ENCODE data around the gene ADCYAP1.

Gene ADCYAP1

DNA sequence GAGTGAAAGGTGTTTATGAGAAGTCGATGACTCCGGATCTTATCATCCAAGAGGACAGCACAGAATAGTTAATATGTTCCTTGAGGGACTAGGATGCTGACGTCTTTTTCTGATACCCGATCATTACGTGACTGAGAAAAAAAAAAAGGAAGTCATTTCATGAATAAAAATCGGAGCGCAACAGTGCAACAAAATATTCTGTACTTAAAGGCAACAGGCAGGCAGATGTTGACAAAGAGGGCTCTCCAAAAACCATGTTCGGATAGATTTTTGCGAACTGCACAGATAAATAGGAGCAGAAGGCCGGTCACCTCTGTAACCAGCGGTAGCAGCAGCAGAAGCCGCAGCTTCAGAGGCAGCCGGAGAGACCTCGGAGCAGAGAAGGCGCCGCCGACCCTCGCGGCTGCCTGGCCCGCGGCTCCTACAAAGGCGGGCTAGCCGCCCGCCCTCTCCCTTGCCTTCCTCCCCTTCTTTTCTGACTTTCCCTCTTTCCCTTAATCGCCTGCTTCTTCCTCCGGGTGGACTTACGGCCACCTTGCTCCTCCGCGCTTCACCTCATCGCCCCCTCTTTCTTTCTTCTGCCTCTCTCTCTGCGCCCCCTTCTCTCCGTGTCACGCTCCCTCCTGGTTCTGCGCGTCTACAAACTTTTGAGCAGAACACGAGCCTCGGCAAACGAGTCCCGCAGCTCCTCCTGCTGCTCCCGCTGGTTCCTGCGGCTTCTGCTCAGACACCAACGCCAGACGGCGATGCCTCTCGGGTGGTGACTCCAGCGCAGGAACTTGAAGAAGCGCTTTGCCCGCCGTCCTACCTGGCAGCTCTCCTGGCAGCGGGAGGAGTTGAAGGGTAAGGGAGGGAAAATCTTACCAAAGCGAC, at the start of gene ADCYAP1:
TSS of gene ADCYAP1 (plus strand) at position 654 of the 873 bp plus-strand sequence. CDS start 516 bp downstream, outside the sequence.
- no peak for DNase-seq

DNA sequence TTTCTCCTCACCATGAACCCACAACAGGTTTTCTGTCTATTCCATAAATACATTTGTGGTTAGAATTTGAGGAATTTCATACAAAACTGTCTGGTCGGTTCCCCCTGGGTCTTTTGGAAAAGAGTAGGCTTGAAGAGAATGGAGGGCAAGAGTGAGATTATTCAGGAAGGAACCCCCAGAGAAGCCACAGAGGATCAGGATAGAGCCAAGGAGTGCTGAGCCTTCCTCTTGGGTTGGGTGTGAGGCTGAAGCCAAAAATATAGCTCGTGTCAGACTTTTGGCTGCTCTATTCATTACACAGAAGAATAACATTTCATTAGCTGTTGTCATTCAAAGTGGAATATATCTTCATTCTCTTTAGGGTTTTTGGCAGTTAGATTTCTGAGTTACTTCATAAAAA, 46.7 kb upstream of the ADCYAP1 start:
- DNase-seq, result no peak

DNA sequence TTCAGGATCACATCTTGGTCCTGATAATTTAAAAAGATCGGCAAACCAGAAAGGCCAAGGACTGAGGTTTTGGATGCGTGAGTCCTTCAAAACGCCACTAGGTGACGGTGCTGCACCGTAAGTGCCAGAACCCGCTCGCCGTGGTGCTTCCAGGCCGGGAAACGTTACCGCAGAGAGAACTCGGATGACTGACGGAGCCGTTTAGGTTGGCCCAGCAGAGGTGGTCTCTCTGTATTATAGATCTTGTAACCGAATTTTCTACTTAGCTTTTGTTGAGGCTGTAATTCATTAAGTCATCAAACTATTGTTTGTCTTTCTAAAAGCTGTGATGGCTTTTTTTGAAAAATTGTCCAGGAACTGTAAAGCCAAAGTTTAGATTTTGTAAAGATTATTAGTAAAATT, 39.8 kb upstream of the ADCYAP1 start:
- DNase-seq, result peak; percentile 61

DNA sequence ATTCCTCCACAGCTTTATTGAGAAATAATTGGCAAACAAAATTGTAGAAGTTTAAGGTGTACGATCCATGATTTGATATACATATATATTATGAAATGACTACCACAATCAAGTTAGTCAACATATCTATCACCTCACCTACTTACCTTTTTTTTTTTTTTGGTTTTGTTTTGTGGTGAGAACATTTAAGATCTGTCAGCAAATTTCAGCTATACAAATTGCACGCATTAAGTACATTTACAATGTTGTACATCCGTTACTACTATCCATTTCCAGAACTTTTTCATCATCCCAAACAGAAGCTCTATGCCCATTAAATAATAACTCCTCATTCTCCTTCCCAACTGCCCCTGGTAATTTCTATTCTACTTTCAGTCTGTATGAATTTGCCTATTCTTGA, 37.4 kb upstream of the ADCYAP1 start:
- DNase-seq, result no peak

DNA sequence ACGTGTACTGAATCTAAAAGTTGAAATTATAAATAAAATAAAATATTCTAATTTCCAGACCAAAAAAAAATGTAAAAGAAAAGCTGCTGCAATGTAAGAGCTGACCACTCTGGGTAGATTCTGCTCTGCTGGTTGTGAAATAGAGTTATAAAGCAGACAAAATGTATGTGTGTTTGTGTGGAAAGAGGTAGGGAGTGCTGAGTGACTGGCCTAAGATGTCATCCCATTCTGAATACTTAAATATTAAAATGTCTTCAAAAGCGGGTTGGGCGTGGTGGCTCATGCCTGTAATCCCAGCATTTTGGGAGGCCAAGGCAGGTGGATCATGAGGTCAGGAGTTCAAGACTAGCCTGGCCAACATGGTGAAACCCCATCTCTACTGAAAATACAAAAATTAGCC, 31.2 kb upstream of the ADCYAP1 start:
- DNase-seq, result peak; percentile 24

DNA sequence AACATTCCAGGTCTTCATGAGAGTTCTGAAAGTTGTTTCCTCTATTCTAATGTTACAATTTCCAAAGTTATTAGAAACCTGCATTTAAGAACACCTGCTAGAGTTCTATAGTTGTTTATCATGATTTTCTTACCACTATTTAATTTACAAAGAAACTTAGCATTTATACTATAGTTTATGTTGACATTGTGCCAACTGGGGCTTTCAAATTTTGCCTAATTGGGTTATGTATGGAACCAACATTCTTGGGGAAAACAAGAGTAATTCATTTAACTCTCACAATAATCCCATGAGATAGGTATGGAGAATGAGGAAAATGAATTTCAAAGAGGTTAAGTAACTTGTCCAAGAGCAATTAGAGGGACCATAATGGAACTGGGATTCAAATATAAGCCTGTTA, 28.8 kb upstream of the ADCYAP1 start:
- DNase-seq, result no peak

DNA sequence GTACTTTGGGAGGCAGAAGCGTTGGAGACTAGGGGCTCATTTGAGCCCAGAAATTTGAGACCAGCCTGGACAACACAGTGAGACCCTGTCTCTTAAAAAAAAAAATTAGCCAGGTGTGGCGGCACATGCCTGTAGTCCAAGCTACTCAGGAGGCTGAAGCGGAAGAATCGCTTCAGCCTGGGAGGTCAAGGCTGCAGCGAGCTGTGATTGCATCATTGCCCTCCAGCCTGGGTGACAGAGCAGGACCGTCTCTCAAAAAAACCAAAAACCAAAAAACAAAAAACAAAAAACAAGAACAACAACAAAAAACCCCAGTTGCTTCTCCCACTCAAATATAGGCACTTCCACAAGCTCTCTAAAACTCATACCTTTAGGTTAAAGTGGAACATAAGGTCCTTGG, 27.4 kb upstream of the ADCYAP1 start:
- DNase-seq, result no peak

DNA sequence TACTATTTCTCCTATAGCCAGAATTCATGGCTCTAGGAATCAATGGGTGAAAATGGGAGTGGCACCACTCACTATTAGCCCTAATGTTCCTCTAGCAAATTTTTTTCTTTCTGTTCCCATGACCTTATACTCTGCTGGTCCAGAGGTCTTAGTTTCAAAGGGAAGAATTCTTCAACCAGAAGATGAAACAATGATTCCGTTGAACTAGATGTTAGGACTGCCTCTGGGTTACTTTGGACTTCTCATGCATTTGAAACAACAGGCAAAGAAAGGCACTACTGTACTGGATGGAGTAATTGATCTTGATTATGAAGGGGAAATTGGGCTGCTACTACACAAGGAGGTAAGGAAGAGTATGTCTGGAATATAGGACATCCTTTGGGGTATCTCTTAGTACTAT, 18.6 kb upstream of the ADCYAP1 start:
- DNase-seq, result no peak

DNA sequence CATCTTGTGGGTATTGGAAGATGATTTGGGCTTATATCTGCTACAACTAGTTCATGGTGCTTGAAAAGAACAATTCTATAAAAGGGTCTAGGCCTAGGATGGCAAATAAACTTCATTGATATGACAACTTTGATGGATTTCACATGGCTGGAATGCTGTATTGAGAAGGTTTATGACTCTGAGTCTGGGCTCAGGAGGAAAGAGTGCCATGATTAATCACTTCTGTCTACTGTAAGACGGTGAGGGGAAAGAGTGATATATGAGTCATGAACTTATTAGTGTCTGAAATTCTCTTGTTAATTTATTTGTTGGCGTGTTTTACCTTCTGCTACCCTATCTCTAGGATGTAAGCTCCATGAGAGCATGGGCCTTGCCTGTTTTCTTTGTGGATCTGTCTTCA, 17.0 kb upstream of the ADCYAP1 start:
- no peak for DNase-seq

DNA sequence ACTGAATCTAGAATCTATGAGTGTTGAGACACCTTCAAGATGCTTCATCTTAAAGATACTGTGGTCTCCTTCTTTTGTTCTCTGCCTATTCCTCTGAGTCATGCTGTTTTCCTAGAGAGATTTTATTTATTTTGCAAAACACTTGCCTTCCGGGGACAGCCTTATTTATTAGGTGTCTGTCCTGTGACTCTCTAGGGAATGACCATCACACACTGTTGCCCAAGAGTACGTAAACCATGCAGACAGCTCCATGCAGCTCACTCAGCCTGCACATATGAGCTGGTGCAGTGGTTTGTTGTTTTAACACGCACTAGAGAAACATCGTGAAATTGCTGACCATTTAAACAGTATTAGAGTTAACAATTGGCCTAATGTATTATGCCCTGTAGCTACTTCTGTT, 12.4 kb upstream of the ADCYAP1 start:
- DNase-seq, result no peak

DNA sequence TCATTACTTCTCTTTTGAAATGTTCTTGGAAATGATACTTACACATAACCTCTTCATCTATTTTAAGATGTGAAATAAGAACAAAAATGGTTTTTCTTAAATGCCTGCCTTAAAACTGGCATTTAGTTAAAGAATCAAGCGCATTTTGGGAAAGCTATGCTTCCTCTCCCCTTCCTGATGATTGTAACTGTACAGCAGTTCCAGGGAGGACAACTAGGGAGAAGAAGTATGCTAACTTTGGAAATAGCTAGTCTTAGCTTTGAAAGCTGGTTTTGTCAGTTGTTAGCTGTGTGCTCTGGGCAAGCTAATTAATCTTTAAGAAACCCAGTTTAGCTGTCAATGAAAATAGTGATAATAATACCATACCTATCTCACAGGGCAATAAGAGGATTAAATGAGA, 8.4 kb upstream of the ADCYAP1 start:
- no peak for DNase-seq

DNA sequence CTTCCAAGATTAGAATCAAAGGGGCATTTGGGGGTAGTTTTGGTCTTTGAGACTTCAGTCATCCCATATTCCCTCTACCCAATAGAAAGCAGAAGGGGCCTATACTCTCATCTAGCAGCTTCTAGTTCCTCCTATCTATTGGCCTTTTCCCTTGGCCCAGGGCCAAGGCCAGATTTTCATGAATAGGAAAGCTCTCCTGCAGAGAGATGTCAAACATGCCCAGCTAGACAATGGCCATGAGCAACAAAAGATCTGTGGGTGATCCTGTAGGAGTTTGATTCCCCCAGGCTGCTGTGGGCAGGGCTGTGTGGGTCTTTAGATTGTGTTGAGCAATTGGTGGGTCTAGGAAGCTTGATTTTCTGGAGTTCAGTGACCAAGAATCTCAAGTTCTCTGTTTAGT, 2.9 kb upstream of the ADCYAP1 start:
- no peak for DNase-seq

DNA sequence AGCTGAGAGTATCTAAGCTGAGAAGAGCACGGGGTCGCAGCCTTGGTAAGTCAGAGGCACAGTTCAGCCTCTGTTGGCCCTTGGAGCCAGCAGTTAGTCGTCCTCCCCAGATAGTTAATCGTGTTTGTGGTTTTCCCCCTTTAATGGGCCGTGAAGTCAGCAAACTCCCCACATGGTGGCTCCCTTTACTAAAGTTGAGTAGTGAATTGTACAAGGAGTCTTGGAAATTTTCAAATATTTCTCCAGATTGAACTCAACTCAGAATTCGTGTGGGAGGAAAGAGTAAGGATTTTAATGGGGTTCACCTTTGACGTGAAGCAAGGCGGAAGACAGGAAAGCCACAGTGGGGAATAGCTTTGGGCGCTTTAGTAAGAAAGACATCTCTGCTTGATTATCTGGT, 2.4 kb upstream of the ADCYAP1 start:
- no peak for DNase-seq

DNA sequence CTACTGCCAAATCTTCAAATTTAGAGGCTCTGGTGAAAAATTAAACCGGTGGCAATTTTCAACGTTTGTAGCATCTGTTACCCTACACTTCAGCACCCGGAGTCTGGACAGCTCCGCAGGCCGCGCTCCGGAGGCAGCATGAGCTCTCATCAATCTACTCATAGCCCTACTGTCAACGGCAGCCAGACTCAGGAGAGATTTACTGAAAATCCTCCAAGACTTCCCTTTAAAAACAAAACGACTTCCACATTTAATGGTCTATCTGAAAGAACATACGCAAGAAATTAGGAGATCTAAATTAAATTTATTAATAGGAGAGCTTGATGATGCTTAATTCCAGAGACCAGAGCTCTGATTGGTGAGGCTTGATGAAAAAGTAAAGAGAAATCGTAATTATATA, 970 bp upstream of the ADCYAP1 start:
- peak; percentile 22 for DNase-seq

DNA sequence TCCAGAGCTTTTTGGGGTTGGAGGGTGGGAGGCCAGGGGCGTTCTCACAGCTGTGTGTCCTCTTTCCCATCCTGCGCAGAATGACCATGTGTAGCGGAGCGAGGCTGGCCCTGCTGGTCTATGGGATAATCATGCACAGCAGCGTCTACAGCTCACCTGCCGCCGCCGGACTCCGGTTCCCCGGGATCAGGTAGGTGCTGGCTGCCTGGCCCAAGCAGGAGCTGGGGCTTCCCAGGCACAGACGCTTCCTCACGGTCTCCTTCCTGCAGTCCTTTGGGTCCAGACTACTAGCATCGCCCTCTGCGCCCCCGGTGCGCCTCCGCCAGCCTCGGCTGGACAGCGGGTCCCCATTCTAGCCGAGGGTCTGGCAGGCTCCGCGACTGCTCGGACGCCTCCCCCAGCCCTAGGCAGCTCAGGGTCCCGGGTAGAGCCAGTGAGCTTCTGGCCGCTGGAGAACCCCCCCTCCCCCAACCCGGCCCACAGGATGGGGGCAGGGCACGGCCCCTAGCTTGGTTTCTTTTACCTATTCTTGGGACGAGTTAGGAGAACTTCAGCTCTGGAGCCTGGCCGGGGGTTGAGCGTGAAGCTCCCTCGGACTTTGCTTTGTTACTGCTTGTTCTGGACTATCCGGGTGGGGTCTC, 756 bp downstream of the ADCYAP1 start:
- DNase-seq, result no peak

DNA sequence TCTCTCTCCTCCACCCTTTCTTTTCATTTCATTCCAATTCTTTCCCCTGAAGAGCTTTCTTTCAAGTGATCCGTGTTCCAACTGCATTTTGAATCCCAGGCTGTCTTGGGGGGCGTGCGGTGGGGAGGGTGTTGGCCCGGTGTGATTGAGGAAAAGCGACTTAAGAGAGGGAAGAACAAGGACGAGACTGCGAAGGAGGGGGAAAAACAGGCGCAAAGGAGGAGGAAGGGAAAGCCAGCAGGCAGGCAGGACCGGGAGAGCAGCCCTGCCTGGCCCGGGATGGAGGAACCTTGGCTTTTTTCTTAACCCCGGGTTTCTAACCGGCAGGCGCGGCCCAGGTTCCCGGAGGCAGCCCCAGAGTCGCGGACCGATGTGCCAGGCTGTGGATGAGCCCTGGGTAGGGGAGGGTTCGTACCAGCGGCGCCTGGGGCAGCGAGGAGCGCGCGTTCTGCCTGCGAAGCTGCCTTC, 1.3 kb downstream of the ADCYAP1 start:
- no peak for DNase-seq

DNA sequence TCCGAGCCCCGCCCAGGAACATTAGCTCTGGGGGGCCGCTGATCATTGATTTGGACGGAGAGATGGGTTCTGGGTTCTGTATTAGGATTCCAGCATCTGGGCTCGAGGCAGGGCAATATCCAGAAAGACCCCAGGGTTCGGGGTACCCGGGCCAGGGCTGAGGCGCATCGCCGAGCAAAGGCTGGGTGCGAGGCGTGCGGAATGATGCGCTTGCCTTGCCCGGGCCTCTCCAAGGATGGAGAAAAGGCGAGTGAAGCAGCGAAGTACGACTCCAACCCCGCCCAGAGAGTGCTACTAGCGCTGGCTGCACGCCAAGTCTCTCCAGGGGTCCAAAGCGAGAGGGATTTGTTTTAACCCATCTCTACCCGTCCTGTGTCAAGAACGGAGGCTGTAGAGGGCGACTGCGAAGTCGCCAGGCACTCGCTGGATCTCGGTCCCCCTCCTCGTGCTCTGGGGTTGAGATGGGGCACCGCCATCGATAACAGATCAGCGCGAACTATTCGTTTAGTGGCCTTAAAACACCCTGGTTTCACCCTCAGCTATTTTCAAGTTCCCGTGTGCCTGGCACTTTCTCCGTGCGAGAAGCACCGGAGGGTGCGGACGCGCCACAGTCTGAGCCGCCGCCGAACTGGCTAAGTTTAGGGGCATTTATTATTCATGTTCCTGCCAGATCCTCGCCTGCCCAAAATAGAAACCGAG, 1.9 kb downstream of the ADCYAP1 start:
- no peak for DNase-seq

DNA sequence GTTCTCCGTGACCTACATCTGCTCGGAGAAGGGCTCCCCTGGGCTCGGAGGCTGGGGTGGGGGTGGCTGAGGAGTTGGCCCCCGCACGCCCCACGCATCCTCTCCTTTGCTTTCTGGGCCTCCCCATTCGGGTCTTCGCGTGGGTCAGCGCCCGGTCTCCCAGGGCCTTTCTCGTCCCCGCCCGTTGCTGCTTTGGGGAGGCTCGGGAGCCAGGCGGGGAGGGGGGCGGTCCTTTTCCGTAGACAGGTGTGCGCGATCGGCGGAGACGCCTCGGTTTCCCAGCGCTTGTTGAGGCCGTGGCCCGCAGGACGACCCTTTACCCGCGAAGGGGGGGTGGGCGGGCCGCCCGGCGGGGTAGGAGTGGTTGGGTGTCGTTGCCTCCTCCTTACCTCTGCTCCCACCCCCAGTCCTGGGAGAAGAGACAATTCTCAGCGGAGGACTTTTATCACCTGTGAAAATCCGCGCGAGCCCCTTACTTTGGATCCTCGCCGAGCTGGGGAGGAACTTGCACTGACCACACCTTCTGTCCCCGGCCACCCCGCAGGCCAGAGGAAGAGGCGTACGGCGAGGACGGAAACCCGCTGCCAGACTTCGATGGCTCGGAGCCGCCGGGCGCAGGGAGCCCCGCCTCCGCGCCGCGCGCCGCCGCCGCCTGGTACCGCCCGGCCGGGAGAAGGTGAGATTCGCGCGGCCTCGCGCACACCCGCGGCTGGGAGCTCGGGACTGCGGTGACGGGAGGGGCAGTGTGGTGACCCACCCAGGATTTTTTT, 2.6 kb downstream of the ADCYAP1 start:
- no peak for DNase-seq

DNA sequence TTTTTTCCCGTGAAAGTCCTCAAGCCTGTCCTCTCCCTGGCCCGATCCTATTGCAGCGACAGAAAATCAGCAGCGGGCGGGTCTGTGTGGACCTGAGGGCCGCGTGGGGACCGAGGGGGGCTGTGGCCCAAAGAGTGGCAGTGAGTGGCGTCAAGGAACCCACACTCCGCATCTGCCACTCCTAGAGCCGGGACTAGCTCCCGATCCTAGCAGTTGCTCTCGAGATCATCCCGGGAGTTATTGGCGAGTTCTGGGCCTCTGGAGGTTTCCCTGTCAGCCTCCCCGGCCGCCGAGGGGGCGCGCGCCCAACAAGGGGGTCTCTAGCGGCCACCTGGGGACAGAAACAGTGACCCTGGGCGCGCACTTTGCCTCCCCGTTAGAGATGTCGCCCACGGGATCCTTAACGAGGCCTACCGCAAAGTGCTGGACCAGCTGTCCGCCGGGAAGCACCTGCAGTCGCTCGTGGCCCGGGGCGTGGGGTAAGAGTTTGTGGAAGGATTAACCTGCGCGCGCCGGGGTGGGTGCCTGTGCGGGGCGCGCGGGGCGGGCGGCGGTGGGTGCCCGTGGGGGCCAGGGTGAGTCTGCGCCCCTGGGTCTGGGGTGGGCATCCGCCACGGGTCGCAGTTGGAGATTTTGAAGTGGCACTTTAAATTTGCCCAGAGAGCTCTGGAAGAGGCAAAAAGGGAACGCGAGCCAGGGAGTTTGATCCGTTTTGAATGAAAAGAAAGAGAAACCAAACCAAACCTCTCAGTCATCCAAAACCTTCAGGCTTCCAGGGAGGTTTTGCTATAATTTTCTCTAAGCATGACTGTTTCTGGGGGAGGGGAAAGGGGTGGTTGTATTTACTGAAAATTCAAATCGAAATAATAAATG, 3.5 kb downstream of the ADCYAP1 start:
- no peak for DNase-seq

DNA sequence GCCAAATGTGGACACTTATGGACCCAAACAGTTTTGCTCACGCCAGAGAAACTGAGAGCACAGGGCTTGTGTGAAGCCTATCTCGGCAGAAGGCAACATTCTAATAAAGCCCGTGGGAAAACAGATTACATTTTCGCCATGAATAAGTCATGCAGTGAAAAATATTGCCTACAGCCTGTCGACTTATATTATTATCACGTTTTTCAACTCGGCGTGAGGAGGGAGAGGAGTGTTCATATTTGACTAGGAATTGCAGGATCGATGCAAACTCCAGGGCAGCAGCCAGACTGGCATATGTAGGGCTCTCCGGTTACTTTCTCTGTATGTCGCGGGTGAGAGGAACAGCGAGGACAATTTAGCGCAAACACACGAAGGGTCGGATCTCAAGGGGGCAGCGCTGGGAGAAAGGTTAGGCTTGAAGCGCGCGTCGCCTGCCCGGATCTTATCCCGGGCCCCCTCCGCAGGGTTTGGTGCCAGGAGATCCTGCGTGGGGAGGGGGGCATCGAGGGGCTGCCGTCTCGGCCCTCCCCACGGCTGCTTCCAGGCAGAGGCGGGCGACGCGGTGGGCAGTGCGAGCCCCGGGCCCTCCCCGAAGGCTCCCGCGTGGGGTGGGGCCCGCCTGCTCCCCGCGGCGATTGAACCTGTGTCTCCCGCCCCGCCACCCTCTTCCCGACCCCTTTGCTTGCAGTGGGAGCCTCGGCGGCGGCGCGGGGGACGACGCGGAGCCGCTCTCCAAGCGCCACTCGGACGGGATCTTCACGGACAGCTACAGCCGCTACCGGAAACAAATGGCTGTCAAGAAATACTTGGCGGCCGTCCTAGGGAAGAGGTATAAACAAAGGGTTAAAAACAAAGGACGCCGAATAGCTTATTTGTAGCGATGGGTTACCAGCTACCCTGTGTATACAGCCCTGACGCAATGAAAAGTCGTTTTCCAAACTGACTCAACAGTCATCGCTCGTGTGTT, 4.4 kb downstream of the ADCYAP1 start:
- DNase-seq, result no peak

DNA sequence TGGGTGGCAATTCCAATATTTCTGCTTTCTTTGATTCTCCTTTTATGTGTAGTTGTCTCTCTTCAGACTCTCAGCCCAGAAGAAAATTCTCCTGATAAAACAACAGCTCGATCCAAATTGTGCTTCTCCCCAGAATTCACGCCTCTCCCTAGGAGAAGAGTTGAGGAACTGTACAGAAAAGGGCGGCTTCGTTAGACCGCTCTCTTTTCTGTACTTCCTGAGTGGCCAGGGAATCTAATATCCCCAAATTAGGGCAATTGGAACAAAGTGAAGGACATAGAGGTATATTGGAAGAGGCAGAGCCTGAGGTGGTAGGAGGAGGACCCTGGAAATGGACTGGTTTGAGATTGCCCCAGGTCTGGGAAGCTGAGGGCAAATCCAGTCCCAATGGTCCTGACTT, 5.6 kb downstream of the ADCYAP1 start:
- no peak for DNase-seq
